ENCODE measurements around the gene CTIF. TPM values are rescaled to one million over a fixed set of nuclear protein-coding genes. Genes with fewer than 3 reads are reported as not detected.

The CTIF gene
- total and polyA plus RNA-seq, 2 donors, result 1.7 to 11.3 TPM

DNA sequence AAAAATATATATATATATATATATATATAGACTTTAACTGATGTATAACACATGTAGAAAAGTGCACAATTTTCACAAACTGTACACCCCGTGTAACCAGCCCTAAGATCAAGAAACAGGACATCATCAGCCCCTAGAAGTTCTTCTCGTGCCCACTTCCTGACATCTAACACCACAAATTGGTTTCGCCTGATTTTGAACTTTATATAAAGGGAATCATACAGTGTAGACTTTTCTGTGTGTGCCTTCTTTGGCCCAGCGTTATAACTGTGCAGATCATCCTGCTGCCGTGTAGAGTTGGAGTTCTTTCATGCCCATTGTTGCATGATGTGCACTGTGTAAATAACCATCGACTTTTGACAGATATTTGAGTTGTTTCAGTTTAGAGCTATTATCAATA is 370.9 kb downstream of the CTIF start:
- Histone ChIP-seq H3K36me3 (ENCODE audit: control insufficient read depth in 2 of 2, insufficient read depth in 2 of 2, low read length in 1 of 2) (no peaks in the 10 kb centered on the region), H3K9me3 (ENCODE audit: control insufficient read depth in 2 of 2, insufficient read depth in 1 of 2, low read length in 1 of 2) (peaks cover 0 to 6% of the 10 kb centered on the region in 2 donors), H3K27ac (ENCODE audit: low read depth in 1 of 2, low read length in 1 of 2) (no peak overlapping the region), H3K27me3 (ENCODE audit: control insufficient read depth in 2 of 2, insufficient read depth in 1 of 2, low read length in 1 of 2) (peaks cover 0 to 2% of the 10 kb centered on the region in 2 donors), H3K4me3 (ENCODE audit: low read length in 2 of 2) (no peak overlapping the region), H3K4me1 (ENCODE audit: control insufficient read depth in 2 of 2, insufficient read depth in 2 of 2, low read length in 2 of 2) (peaks cover 0 to 2% of the 10 kb centered on the region in 2 donors)
- 49% methylated on average over 6 of the region's 6 CpGs for WGBS
- no peak for DNase-seq (ENCODE audit: low read depth in 6 of 9, low spot score in 9 of 9)

DNA sequence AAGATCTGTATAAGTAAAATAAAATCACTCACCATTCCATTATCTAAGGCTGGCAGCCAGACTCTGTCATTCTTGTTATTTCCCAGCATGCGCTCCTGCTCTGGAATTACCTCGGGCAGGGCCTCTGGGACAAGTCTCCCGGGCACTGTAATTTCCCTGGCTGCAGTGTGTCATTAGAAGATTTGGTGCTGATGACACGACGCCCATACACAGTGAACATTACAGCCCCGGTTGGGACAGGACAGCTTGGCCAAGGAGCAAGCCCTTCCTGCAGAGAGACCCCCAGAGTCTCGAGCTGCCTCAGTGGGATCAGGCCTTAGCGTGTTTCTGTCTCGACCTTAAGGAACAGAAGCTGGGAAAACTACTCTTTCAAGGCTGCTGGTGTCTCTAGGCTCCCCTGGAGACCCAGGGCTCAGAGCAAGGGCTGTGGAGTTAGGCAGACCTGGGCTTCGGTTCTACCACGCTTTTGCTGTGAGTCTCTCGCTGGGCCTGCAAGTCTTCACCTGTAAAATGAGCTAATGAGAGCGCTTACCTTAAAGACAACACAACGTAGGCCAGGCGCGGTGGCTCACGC is 372.2 kb downstream of the CTIF start:
- H3K36me3 ChIP-seq (ENCODE audit: control insufficient read depth in 2 of 2, insufficient read depth in 2 of 2, low read length in 1 of 2), result no peaks in the 10 kb centered on the region
- H3K4me3 ChIP-seq (ENCODE audit: low read length in 2 of 2), result no peak overlapping the region
- H3K27me3 ChIP-seq (ENCODE audit: control insufficient read depth in 2 of 2, insufficient read depth in 1 of 2, low read length in 1 of 2), result peaks cover 0 to 5% of the 10 kb centered on the region in 2 donors
- no peak overlapping the region for H3K27ac ChIP-seq (ENCODE audit: low read depth in 1 of 2, low read length in 1 of 2)
- DNase-seq (ENCODE audit: low read depth in 6 of 9, low spot score in 9 of 9), result no peak
- WGBS, result 97% methylated on average over 17 of the region's 17 CpGs
- no peaks in the 10 kb centered on the region for H3K9me3 ChIP-seq (ENCODE audit: control insufficient read depth in 2 of 2, insufficient read depth in 1 of 2, low read length in 1 of 2)
- peaks cover 0 to 2% of the 10 kb centered on the region in 2 donors for H3K4me1 ChIP-seq (ENCODE audit: control insufficient read depth in 2 of 2, insufficient read depth in 2 of 2, low read length in 2 of 2)

Other genes starting within 250 kb of the CTIF start
- 0.14 TPM for gene ZBTB7C, start 129.6 kb upstream of the CTIF start, total RNA-seq
- gene ZBTB7C, start 129.6 kb upstream of the CTIF start, polyA plus RNA-seq, result 0.73 TPM

Measured in thymus (tissue), 11 donors.